Sigmoid colon (tissue), 4 donors: ENCODE results near the gene NOS3.

ENCODE experiments used
- CTCF ChIP-seq, 4 experiments: fragments of 450-650 bp in 3 of 4; fragments of 200-600 bp in 1 of 4; IDR thresholded peaks; one replicate each; pipeline ENCODE4 v1.5.1; 2016 to 2019; ENCODE audit warnings: antibody characterized with exemption in 4 of 4, mild to moderate bottlenecking in 3 of 4, moderate library complexity in 2 of 4
- EP300 ChIP-seq, 4 donors: sonication (generic); formaldehyde crosslinking; IDR thresholded peaks; one replicate each; pipeline ENCODE4 v1.6.1; 2017; ENCODE audit warnings: antibody characterized with exemption in 4 of 4
- POLR2A ChIP-seq, 2 donors: fragments of 450-650 bp; IDR thresholded peaks; one replicate each; pipeline ENCODE4 v1.6.1; 2016; ENCODE audit warnings: antibody characterized with exemption in 2 of 2, mild to moderate bottlenecking in 2 of 2, moderate library complexity in 2 of 2
- POLR2AphosphoS5 ChIP-seq, 4 donors: sonication (generic); formaldehyde crosslinking; IDR thresholded peaks; one replicate each; pipeline ENCODE4 v1.6.1; 2017; ENCODE audit warnings: antibody characterized with exemption in 4 of 4

DNA sequence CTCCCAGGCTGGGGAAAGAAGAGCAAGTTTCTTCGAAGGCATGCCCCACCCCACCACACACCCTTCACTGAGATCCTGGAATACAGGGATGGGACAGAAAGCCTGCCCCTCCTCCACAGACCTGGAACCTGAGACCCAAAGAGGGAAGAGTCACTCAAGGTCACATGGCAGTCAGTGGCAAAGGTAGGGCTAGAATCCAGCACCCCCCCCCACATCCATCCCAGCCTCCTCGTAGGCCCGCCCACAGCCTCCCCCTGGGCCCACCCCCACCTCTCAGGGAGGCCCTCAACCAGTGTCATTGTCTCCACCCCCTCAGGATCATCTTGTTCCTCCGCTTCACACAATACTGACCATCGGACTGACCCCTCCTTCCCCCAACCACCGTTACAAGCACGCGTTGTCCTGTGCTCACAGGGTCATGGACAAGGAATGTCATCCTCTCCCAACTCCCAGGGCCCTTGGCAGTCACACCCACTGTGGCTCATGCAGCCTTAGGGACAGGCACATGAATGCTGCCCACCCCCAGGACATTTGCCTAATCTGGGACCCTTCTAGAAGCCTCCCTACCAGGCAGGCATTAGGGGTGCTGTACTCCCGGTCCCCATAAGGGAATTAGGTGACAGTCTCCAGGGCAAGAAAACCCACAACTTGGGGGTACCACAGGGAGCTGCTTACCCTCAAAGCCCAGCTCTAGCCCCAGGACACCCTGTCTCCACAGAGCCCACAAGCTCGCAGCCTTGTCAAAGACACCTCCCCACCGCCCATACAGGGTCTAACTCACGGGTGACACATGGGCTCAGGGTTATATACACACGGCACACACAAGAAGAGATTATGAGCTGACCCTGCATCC is 14.1 kb upstream of the NOS3 start:
- TF ChIP-seq CTCF (IDR thresholded peaks at IDR 0.05) (no peak), EP300 (IDR thresholded peaks at IDR 0.05) (peak in 2 of 4 donors; percentile 10 to 24), POLR2A (IDR thresholded peaks at IDR 0.05) (no peak), POLR2AphosphoS5 (IDR thresholded peaks at IDR 0.05) (peak; percentile 28 to 81 (median 78))
